Measurements from ENCODE around the gene STX18.

STX18 gene

DNA sequence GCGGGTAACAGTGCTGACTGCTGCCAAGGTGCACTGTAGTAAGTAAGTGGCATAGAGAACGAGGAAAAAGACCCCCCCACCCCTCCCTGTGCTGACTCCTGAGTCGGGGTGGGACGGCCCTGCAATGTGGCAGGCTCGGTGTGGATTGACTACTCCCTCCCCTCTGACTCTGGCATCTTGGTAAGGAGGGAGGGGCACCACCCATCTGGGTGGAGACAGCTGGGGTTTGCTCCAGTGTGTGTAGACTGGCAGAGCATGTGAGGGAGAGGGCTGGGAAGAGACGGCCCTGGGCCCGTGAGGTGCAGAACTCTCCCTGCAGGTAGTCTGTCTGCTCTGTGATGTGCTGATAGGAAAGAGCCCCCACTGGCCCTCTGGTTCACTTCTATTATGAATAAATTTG lies 124.0 kb downstream of the STX18 start:
- H3K27me3 ChIP-seq (replicated peaks; ENCODE audit: control insufficient read depth, insufficient read depth, low read length, poor library complexity, severe bottlenecking): no peaks in the 10 kb centered on the region
- H3K27ac ChIP-seq (ENCODE audit: insufficient read depth, low read length, poor library complexity, severe bottlenecking): no peak overlapping the region
- peaks cover 15% of the 10 kb centered on the region for H3K4me1 ChIP-seq (ENCODE audit: control insufficient read depth, insufficient read depth, low read length, poor library complexity, severe bottlenecking)
- DNase-seq: no peak
- no peaks in the 10 kb centered on the region for H3K9me3 ChIP-seq (ENCODE audit: control insufficient read depth, low read length)
- no peak overlapping the region for H3K4me3 ChIP-seq (ENCODE audit: insufficient read depth, low read depth, low read length, poor library complexity, severe bottlenecking)
- peaks cover 16% of the 10 kb centered on the region for H3K36me3 ChIP-seq (ENCODE audit: control insufficient read depth, insufficient read depth, low read length)

DNA sequence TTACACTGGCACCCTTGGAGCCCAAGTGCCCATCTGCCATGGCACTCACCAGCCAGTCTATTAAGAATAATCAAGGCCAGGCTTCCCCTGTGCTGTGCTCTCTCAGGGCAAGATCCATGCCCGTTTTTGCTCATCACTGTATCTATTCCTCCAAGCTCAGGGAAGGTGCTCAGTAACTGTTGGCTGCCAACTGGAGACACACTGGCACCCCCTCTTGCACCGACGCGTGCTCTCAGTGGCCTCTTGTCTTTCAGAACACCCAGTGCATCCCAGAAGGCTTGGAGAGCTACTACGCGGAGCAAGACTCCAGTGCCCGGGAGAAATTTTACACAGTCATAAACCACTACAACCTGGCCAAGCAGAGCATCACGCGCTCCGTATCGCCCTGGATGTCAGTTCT lies 124.9 kb downstream of the STX18 start:
- peaks cover 15% of the 10 kb centered on the region for H3K4me1 ChIP-seq (ENCODE audit: control insufficient read depth, insufficient read depth, low read length, poor library complexity, severe bottlenecking)
- H3K27ac ChIP-seq (ENCODE audit: insufficient read depth, low read length, poor library complexity, severe bottlenecking): no peak overlapping the region
- H3K4me3 ChIP-seq (ENCODE audit: insufficient read depth, low read depth, low read length, poor library complexity, severe bottlenecking): no peak overlapping the region
- H3K36me3 ChIP-seq (ENCODE audit: control insufficient read depth, insufficient read depth, low read length): peaks cover 16% of the 10 kb centered on the region
- DNase-seq: no peak
- H3K9me3 ChIP-seq (ENCODE audit: control insufficient read depth, low read length): no peaks in the 10 kb centered on the region
- H3K27me3 ChIP-seq (replicated peaks; ENCODE audit: control insufficient read depth, insufficient read depth, low read length, poor library complexity, severe bottlenecking): no peaks in the 10 kb centered on the region

DNA sequence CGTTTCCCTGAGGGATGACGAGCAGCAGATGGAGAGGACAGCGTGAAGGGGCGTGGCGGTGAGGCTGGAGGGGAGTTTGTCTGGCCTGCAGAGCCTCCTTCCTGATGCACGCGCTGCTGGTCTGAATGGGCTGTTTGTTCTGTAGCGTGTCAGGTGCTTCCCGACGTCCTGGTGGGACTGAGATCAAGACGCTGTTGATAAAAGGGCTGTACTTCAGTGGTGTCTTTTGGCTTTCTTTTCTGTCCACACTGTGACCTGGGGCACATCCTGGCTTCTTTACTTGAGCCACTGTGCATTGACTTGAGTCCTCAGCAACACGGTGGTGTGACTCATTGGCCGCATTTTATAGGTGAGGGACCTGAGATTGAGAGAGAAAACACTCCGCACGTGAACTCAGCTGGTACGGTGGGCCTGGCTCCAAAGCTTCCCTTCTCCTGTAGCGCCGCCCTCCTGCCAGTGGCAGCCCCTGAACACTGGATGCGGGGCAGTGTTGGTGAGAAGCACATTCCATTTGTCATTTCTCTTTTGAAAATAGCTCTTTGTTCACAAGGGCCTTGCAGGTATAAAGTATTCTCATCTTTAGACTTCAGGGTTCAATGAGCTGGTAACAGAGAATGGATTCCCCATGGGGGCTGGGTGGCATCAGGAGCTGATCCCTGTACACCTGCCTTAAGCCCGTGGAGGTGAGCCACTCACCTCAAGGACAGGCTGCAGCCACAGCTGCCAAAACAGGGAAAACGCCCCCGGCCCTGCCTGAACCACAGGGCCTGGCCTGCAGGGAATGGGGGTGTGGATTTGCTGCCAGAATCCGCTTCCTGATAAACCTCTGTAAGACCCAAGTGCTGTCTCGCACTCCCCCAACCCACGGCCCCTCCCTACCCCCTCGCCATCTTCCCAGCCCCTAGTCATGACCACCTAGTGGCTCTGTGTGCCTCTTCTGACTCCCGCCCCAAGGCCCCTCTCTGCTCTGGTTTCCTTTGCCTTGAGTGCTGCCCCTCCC lies 125.7 kb downstream of the STX18 start:
- H3K27me3 ChIP-seq (replicated peaks; ENCODE audit: control insufficient read depth, insufficient read depth, low read length, poor library complexity, severe bottlenecking): no peaks in the 10 kb centered on the region
- no peak overlapping the region for H3K27ac ChIP-seq (ENCODE audit: insufficient read depth, low read length, poor library complexity, severe bottlenecking)
- H3K4me1 ChIP-seq (ENCODE audit: control insufficient read depth, insufficient read depth, low read length, poor library complexity, severe bottlenecking): peaks cover 15% of the 10 kb centered on the region
- no peaks in the 10 kb centered on the region for H3K9me3 ChIP-seq (ENCODE audit: control insufficient read depth, low read length)
- no peak overlapping the region for H3K4me3 ChIP-seq (ENCODE audit: insufficient read depth, low read depth, low read length, poor library complexity, severe bottlenecking)
- DNase-seq: no peak
- peaks cover 13% of the 10 kb centered on the region for H3K36me3 ChIP-seq (ENCODE audit: control insufficient read depth, insufficient read depth, low read length)

DNA sequence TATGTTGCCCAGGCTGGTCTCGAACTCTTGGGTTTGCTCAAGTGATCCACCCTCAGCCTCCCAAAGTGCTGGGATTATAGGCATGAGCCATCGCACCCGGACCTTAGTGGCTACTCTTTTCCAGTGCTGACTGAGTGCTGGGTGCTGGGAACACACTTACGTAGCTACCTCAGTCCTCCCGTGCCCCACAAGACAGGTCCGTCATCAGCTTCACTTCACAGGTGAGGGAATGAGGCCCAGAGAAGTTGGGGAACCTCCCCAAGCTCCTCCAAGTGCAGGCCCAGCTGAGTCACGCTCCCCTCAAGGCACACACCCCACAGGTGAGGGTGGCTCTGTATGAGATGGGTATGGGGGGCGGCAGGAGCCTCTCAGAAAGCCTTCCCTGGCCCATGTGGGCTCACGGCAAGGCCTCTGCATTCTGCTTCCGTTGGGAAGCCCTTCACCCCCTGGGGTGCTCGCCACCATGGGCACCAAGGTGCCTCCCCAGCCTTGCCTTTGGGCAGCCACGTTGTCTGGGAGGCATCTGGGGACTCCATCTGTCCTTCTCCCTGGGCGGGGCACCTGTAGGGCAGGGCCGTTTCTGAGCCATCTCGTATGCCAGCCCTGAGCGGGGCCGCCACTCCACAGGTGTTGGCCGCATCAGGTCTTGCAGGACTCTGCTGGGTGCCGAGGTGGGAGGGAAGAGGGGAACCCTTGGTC lies 126.6 kb downstream of the STX18 start:
- H3K9me3 ChIP-seq (ENCODE audit: control insufficient read depth, low read length): no peaks in the 10 kb centered on the region
- peaks cover 15% of the 10 kb centered on the region for H3K4me1 ChIP-seq (ENCODE audit: control insufficient read depth, insufficient read depth, low read length, poor library complexity, severe bottlenecking)
- no peak overlapping the region for H3K27ac ChIP-seq (ENCODE audit: insufficient read depth, low read length, poor library complexity, severe bottlenecking)
- H3K36me3 ChIP-seq (ENCODE audit: control insufficient read depth, insufficient read depth, low read length): peaks cover 8% of the 10 kb centered on the region
- H3K4me3 ChIP-seq (ENCODE audit: insufficient read depth, low read depth, low read length, poor library complexity, severe bottlenecking): no peak overlapping the region
- DNase-seq: no peak
- no peaks in the 10 kb centered on the region for H3K27me3 ChIP-seq (replicated peaks; ENCODE audit: control insufficient read depth, insufficient read depth, low read length, poor library complexity, severe bottlenecking)

DNA sequence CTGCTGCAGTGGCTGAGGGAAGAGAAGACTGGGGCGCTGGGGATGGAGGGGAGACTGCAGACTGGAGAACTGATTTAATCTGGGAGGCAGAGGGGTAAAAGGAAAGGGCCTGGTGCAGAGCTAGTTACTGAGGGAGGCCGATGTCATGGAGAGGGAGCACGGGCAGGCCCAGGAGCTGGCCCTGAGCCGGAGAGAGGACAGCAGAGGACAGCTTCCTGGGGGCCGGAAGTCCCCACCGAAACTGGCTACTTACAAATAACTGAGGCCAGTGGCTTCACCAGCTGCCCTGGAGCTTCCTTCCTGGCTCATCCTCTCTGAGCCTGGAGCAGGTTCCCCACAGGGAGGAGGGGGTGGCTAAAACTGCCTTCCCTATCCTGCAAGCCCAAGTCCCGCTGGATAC lies 128.0 kb downstream of the STX18 start:
- H3K4me1 ChIP-seq (ENCODE audit: control insufficient read depth, insufficient read depth, low read length, poor library complexity, severe bottlenecking): peaks cover 9% of the 10 kb centered on the region
- H3K9me3 ChIP-seq (ENCODE audit: control insufficient read depth, low read length): no peaks in the 10 kb centered on the region
- no peak overlapping the region for H3K27ac ChIP-seq (ENCODE audit: insufficient read depth, low read length, poor library complexity, severe bottlenecking)
- no peaks in the 10 kb centered on the region for H3K27me3 ChIP-seq (replicated peaks; ENCODE audit: control insufficient read depth, insufficient read depth, low read length, poor library complexity, severe bottlenecking)
- no peak overlapping the region for H3K4me3 ChIP-seq (ENCODE audit: insufficient read depth, low read depth, low read length, poor library complexity, severe bottlenecking)
- DNase-seq: no peak
- no peaks in the 10 kb centered on the region for H3K36me3 ChIP-seq (ENCODE audit: control insufficient read depth, insufficient read depth, low read length)

DNA sequence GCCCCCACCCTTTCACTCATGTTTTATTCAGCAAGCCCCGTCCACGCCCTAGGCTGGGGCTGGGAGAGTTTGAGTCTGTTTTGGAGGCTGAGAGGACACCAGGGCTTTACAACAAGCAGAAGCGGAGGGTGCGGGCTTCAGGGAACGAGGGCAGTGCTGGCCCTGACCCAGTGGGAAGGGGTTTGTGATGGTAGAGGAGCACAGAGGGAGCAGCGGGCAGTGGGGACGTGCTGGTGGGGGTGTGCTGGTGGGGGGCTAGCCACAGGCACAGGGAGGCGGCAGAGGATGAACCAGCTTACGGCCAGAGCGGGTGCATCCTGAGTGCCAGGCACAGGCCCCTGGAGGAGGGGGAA lies 128.5 kb downstream of the STX18 start:
- peaks cover 5% of the 10 kb centered on the region for H3K4me1 ChIP-seq (ENCODE audit: control insufficient read depth, insufficient read depth, low read length, poor library complexity, severe bottlenecking)

DNA sequence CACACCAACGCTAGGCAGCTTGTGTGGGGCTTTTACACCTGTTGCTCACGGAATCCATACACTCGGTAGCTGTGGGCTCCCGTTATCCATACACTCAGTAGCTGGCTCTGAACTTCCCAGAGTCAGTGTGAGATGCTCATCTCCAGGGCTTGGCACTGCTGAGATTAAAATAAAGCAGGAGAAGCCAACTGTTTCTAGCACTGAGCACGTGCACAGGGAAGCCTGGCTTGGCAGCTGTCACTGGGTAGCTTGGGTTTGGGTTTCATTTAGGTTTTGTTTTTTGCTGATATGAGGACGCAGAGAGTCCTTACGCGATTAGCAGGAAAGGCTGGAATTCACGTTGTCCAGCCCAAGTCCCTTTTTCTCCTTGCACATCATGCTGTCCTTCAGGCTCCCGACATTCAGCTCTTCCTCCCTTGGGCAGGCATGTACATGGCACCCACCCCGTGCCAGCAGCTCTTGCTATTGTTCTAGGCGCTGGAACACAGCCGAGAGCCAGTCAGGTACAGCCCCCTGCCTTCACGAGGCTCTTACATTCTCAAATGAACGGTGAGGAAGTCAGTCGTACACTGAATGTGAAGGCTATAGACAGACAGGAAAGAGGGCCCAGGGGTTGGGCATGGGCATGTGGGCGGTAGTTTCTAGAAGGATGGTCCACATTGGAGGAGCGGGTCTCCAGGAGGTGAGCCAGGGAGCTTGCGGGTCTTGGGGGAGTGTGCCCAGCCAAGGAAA lies 129.0 kb downstream of the STX18 start:
- no peak for DNase-seq
- no peak overlapping the region for H3K4me3 ChIP-seq (ENCODE audit: insufficient read depth, low read depth, low read length, poor library complexity, severe bottlenecking)
- peaks cover under 1% of the 10 kb centered on the region for H3K4me1 ChIP-seq (ENCODE audit: control insufficient read depth, insufficient read depth, low read length, poor library complexity, severe bottlenecking)

More for the DNA sequence above, 128.5 kb downstream of the STX18 start:
- DNase-seq: no peak
- Histone ChIP-seq H3K9me3 (ENCODE audit: control insufficient read depth, low read length) (no peaks in the 10 kb centered on the region), H3K4me3 (ENCODE audit: insufficient read depth, low read depth, low read length, poor library complexity, severe bottlenecking) (no peak overlapping the region), H3K27ac (ENCODE audit: insufficient read depth, low read length, poor library complexity, severe bottlenecking) (no peak overlapping the region), H3K27me3 (replicated peaks; ENCODE audit: control insufficient read depth, insufficient read depth, low read length, poor library complexity, severe bottlenecking) (no peaks in the 10 kb centered on the region), H3K36me3 (ENCODE audit: control insufficient read depth, insufficient read depth, low read length) (no peaks in the 10 kb centered on the region)

DNA sequence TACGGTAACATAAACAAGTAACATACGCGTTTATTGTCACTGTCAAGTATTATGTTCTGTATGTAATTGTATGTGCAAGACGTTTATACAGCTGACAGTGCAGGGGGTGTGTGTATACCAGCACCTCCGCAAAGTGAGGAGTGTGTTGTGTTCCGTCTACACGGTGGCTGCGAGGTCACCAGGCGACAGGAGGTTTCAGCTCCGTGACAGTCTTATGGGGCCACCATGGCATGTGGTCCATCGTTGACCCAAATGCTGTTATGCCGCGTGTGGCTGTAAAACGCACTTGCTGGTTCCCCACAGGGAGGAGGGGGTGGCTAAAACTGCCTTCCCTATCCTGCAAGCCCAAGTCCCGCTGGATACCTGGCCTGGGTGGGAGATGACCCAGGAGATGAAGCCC lies 129.9 kb downstream of the STX18 start:
- Histone ChIP-seq H3K9me3 (ENCODE audit: control insufficient read depth, low read length) (no peaks in the 10 kb centered on the region), H3K36me3 (ENCODE audit: control insufficient read depth, insufficient read depth, low read length) (no peaks in the 10 kb centered on the region), H3K27me3 (replicated peaks; ENCODE audit: control insufficient read depth, insufficient read depth, low read length, poor library complexity, severe bottlenecking) (no peaks in the 10 kb centered on the region), H3K27ac (ENCODE audit: insufficient read depth, low read length, poor library complexity, severe bottlenecking) (no peak overlapping the region), H3K4me1 (ENCODE audit: control insufficient read depth, insufficient read depth, low read length, poor library complexity, severe bottlenecking) (no peaks in the 10 kb centered on the region), H3K4me3 (ENCODE audit: insufficient read depth, low read depth, low read length, poor library complexity, severe bottlenecking) (no peak overlapping the region)
- no peak for DNase-seq

More for the DNA sequence above, 129.0 kb downstream of the STX18 start:
- Histone ChIP-seq H3K36me3 (ENCODE audit: control insufficient read depth, insufficient read depth, low read length) (no peaks in the 10 kb centered on the region), H3K27ac (ENCODE audit: insufficient read depth, low read length, poor library complexity, severe bottlenecking) (no peak overlapping the region), H3K9me3 (ENCODE audit: control insufficient read depth, low read length) (no peaks in the 10 kb centered on the region), H3K27me3 (replicated peaks; ENCODE audit: control insufficient read depth, insufficient read depth, low read length, poor library complexity, severe bottlenecking) (no peaks in the 10 kb centered on the region)

DNA sequence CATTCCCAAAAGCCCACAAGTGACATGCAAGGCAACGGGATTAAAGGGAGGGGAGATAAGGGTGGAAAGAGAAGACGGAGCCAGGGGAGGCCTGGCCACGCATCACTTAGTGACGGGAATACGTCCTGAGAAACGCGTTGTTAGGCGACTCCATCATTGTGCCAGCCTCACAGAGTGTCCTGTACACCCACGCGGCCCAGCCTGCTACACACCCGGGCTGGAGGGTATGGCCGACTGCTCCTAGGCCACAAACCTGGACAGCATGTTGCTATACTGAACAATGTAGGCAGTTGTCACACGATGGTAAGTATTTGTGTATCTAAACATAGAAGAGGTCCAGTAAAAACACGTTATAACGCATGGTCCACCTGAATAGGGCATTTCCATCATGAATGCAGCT lies 131.6 kb downstream of the STX18 start:
- H3K27ac ChIP-seq (ENCODE audit: insufficient read depth, low read length, poor library complexity, severe bottlenecking): no peak overlapping the region
- no peak for DNase-seq
- no peaks in the 10 kb centered on the region for H3K36me3 ChIP-seq (ENCODE audit: control insufficient read depth, insufficient read depth, low read length)
- H3K4me3 ChIP-seq (ENCODE audit: insufficient read depth, low read depth, low read length, poor library complexity, severe bottlenecking): no peak overlapping the region
- H3K27me3 ChIP-seq (replicated peaks; ENCODE audit: control insufficient read depth, insufficient read depth, low read length, poor library complexity, severe bottlenecking): no peaks in the 10 kb centered on the region
- H3K9me3 ChIP-seq (ENCODE audit: control insufficient read depth, low read length): no peaks in the 10 kb centered on the region
- H3K4me1 ChIP-seq (ENCODE audit: control insufficient read depth, insufficient read depth, low read length, poor library complexity, severe bottlenecking): no peaks in the 10 kb centered on the region
